HG03159 (cell line): ENCODE measurements around the gene CRTC2.
A peak's percentile ranks its signal among the peaks of the same experiment; 100 is the strongest.

Experiments
- ATAC-seq: cut with Tn5 transposase; IDR thresholded peaks from one replicate; pipeline ENCODE4 v1.9.1; 2021; ENCODE audit warnings: mild to moderate bottlenecking, moderate library complexity; ENCODE audit not compliant: unreplicated experiment

Gene CRTC2

DNA sequence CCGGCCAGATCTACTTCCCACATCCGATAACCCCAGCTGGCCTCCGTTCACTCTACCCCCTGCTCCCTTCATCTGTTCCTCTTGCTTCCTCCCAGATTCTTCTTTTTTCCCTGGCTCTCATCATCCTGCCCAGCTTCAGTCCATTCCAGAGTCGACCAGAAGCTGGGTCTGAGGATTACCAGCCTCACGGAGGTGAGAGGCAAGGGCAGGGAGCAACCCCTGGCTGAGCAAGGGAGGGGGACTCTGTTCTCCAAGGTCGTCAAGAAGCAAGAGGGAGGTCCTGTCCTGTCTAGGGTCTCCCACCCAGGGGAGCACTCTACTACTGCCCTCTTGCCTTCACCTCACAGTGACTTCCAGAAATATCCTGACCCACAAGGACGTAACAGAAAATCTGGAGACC lies 15.1 kb upstream of the CRTC2 start:
- no peak for ATAC-seq

DNA sequence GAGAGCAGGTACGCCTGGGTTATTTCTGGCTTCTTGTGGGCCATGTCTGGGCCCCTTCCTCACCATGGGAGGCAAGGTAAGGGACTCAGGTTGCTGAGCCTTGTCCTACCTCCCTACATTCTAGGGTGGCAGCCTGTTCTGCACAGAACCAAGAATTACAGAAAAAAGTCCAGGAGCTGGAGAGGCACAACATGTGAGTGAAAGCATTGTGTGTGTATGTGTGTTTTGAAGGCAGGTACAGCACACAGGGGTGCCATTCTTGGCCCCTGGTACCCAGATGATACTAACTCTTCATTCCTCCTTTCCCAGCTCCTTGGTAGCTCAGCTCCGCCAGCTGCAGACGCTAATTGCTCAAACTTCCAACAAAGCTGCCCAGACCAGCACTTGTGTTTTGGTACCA lies 14.7 kb upstream of the CRTC2 start:
- no peak for ATAC-seq

- no peak for ATAC-seq
Measured at GRCh38 chr1:153970346-153970745, 11.9 kb upstream of the CRTC2 start.

DNA sequence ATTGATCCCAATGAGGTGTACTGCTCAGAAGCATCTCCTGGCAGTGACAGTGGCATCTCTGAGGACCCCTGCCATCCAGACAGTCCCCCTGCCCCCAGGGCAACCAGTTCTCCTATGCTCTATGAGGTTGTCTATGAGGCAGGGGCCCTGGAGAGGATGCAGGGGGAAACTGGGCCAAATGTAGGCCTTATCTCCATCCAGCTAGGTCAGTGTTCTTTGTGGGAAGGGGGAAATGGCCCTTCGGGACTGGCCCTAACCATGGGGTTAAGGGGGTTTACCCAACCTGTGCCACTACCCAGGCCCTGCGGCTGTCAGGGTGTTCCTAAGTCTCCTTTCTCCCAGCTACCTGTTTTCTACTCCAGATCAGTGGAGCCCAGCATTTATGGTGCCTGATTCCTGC lies 10.6 kb upstream of the CRTC2 start:
- ATAC-seq, result no peak

DNA sequence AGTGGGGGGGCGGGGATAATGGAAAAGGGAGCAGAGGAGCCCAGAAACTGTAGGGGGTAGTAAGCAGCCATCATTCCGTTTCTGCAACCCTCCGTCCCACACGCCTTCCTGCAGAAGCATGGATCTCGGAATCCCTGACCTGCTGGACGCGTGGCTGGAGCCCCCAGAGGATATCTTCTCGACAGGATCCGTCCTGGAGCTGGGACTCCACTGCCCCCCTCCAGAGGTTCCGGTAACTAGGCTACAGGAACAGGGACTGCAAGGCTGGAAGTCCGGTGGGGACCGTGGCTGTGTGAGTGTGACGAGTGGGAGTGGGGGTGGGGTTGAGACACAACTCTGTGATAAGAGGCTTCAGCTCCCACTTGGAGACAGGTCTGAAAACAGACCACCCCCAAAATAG lies 10.0 kb upstream of the CRTC2 start:
- no peak for ATAC-seq

DNA sequence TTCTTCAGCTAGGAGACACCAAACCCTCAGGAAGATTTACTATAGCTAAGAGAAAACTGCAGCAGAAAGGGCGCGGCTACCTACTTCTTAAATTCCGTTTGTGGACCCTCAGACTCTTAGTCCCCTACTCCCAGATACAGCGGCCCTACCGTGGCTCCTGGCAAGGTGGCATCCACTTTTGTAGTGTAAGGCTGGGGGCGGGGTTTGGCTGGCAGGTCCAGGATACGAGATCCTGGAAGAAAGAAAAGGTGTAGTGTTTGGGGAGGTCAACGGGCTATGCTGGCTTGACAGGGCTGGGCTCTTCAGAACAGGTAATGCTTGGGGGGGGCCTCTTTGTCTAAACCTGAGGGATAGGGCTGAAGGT lies 9.6 kb upstream of the CRTC2 start:
- no peak for ATAC-seq

- ATAC-seq, result peak; percentile 67
Measured at GRCh38 chr1:153967107-153967999, 8.9 kb upstream of the CRTC2 start, which contains the start of gene CREB3L4. TSS of gene CREB3L4 (plus strand) at chr1:153967902. CDS start at chr1:153968526, 624 bp downstream.

- ATAC-seq, result peak; percentile 3
Measured at GRCh38 chr1:153963850-153964331, 5.5 kb upstream of the CRTC2 start.

DNA sequence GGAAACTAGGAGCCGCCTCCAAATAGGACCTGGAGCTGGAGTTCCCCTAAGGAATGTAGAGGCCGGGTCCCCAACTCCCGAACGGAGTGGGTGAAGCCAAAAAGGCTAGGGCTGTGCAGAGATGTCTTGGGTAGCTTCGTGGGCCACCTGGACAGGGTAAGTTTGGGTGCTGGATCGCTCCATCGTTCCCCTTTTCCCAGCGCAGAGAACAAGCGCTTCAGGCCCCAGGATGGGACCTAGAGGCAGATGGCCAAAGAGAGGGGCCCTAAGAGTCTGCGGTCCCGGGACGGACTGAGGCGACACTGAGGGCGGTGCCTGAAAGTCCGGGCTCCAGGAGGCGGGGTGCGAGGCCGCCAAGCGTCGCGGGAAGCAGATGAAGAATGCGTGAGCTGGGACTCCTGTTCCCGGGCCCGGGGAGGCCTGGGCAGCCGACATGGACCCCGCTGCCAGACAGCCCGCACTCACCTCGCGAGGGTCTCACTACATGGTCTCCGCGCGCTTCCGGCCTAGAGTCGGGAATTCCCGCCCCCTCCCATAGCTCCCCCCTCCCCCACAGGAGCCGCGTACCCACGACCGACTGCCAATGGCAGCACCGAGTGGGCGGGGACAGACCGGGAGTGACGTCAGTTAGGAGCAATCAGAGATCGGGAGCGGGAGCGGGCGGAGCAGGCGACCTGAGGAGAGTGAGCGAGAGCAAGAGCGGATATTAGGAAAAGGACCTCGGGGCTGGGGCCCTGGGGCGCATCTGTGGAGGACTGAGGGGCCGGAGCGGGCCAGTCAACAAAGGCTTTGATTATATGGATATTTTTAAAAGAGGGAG lies 4.8 kb upstream of the CRTC2 start, which contains the start of gene SLC39A1:
SLC39A1 (minus strand) TSS at position 508 of the 820 bp plus-strand sequence. CDS start 822 bp downstream, outside the sequence.
- ATAC-seq, result peak; percentile 42

DNA sequence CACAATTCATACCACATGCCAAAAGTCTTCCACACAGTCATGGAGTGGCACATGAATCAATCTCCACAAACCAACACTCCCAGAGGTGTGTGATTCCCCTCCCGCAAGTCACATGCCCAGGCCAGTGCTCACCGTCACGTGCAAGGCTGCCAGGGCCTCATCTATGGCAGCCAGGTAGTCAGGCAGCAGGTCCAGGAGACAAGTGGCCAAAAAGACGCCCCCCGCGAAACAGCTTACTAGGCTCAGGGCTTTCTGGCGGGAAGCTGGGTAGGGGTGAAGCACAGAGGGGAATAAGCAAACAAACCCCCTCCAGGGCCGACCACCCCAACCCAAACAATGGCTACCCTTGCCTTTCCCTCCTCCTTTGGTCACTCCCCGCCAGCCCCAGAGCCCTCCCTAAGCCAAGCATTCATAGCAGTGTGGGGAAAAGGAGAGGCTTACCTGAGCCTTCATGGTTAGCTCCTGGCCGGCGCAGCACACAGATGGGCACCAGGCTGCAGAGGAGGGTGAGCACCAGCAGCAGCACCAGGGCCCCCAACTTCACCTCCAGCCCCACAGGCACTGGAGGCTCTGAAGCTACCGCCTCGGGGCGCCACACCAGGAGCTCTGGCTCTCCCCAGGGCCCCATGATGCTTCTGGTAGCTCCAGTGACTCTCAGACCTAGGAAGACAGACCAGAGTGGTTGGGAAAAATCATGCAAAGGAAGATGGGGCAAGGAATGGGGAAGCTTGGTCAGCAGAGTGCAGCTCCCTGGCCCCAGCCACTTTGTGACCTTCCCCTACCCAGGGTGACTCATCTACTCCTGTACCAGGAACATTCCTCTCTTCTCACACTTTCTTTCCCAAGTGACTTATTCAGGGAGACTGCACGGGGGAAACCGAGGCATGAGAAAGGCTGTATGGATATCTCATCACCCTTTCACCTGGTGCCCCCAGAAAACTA lies 3.9 kb upstream of the CRTC2 start:
- no peak for ATAC-seq

DNA sequence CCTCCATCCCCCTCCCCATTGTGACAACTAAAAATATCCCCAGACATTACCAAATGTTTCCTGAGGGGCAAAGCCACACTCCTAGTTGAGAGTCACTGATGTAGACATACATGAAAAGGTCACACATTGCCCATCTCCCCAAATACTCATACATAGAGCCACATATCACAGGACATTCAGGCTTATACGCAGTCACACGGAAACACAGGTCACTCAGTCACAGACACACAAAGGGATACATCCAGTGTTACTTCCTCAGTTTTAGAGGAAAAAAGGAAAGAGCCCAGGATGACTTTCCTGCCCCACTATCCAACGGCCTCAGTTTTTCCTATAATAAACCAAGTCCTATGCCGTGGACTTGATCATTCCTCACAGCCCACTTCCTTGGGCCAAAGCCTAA lies 3.0 kb upstream of the CRTC2 start:
- no peak for ATAC-seq

- no peak for ATAC-seq
Measured at GRCh38 chr1:153960206-153960605, 1.8 kb upstream of the CRTC2 start.

DNA sequence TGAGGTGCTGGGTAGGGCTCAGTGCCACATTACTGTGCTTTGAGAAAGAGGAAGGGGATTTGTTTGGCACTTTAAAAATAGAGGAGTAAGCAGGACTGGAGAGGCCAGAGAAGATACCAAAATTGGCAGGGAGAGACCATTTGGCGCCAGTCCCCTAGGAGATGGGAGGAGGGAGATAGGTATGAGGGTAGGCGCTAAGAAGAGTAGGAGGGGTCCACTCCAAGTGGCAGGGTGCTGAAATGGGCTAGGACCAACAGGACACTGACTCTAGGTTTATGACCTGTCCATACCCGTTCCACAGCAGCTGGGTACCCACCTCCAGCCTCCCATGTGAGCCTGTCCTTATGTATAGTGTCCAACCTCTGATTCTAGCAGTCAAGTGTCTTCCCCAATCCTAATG lies 1.0 kb upstream of the CRTC2 start:
- no peak for ATAC-seq

GRCh38 chr1:153958961-153959260 lies 499 bp upstream of the CRTC2 start:
- no peak for ATAC-seq

- ATAC-seq, result peak; percentile 10
Measured at GRCh38 chr1:153957744-153958110, 685 bp downstream of the CRTC2 start.

GRCh38 chr1:153956997-153957715 lies 1.3 kb downstream of the CRTC2 start:
- no peak for ATAC-seq

- ATAC-seq, result no peak
Measured at GRCh38 chr1:153954826-153955225, 3.6 kb downstream of the CRTC2 start.

DNA sequence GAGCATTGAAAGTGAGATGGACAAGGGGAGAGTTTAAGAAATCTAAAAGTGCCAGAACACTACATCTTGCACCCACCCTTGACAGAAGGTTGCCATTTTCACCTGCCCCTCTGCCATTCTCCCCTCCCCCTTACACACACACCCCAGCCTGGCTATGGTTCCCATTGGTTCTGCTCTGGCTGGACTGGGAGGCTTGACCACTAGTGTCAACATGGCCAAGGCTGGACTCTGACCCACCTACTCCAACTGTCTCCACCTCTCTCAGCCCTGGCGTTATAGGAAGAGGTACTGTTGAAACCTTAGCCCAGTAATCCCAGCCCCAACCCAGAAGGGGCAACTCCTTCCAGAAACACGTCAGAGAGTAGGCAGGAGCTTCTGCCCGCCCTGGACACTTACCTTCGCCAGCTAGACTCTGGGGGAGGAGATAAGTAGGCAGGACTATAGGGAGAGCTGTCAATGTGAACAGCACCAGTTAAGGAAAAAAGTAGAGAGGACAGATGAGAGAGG lies 4.5 kb downstream of the CRTC2 start:
- ATAC-seq, result no peak

GRCh38 chr1:153951801-153952200 lies 6.6 kb downstream of the CRTC2 start:
- no peak for ATAC-seq

DNA sequence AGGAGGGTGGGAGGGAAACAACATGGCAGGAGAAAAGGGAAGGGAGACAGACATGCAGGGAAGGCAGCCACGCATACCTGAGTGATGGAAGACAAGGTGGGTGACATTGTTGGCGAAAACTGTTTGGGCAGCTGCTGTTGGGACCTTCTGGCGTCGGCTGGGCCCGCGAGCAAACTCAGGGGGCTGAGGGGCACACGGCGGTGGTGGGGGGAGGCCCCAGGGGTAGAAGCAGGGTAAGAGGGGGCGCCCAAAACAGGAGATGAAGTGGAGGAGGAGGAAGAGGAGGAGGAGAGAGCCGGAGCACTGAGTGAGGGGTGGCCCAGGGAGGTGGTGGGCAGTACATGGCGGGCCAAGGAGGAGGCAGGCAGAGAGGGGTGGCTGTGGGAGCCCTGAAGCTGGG lies 7.2 kb downstream of the CRTC2 start:
- ATAC-seq, result no peak
